ENCODE data around the gene WDR1. TPM values are rescaled to one million over a fixed set of nuclear protein-coding genes. Genes with fewer than 3 reads are reported as not detected.

WDR1 gene
- total and polyA plus RNA-seq, 10 of the 15 experiments (the other 5 are each of a cell fraction or from before 2014, with no cell fraction given): 28.5 to 397 (median 290) TPM

DNA sequence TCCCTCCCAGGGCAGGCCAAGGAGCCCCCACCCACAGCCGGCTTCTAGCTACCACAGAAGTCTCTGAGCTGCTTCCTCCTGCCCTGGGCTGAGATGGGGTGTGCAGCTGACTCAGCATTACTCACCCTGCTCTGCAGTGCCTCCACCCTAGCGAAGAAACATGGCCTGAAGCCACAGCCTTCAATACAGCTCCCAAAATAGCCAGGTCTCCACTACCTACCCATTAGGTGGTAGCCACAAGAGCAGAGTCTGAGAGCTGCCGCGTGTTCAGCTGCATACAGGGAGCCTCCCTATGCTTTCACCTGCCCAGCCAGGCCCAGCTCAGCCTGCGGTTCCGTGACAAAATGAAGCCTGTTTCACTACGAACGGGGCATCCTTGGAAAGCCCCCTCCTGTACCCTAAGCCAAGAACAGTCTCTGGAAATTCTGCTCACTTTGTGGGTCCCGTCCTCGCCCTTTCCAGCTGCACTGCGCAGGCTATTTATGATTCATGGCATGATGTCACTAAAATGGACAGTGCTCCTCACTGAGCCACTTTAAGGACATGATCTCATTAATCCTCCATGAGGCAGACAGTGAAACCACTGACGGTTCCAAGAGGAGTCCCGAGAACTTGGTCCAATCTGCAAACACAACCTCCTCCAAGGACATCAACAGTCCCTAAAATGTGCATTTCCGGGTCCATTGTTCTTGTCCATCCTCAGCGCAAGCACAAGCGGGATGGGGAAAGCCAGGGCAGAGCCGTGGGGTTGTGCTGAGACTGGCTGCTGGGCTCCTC, 20.2 kb downstream of the WDR1 start (continued):
- TF ChIP-seq NFIC (IDR thresholded peaks at IDR 0.05; ENCODE audit: low read depth, low read length) (peak; percentile 73; the same call in 1 of the 2 replicates), POLR2AphosphoS5 (IDR thresholded peaks at IDR 0.05; ENCODE audit: low read length) (peak; percentile 46; the same call in 1 of the 2 replicates), MEF2B (IDR thresholded peaks at IDR 0.05; ENCODE audit: partially characterized antibody, poor library complexity, severe bottlenecking) (peak; percentile 50), WRNIP1 (IDR thresholded peaks at IDR 0.05; ENCODE audit: borderline replicate concordance, low read depth, low read length) (no peak), JUNB (IDR thresholded peaks at IDR 0.05) (peak; percentile 65), ZNF217 (IDR thresholded peaks at IDR 0.05) (no peak), CREM (IDR thresholded peaks at IDR 0.05; ENCODE audit: low read depth) (peak; percentile 61; the same call in 1 of the 2 replicates), SMAD5 (IDR thresholded peaks at IDR 0.05; ENCODE audit: low read depth) (0 out of 2 replicates have a peak, but pooled peaks have one; percentile 60), CBX5 (IDR thresholded peaks at IDR 0.05; ENCODE audit: low read depth) (no peak), RUNX3 (IDR thresholded peaks at IDR 0.05; ENCODE audit: low read length) (peak; percentile 76), BMI1 (IDR thresholded peaks at IDR 0.05; ENCODE audit: borderline replicate concordance) (no peak), IKZF2 (IDR thresholded peaks at IDR 0.05) (peak in 1 of 2 experiments; percentile 50; a peak in 2 of 4 replicates), FOXM1 (IDR thresholded peaks at IDR 0.05; ENCODE audit: low read depth, low read length) (peak; percentile 32; the same call in 1 of the 2 replicates), IKZF1 (conservative IDR thresholded peaks at IDR 0.05) (peak; percentile 26; the same call in 1 of the 2 replicates), ETV6 (conservative IDR thresholded peaks at IDR 0.05 in 1 of 2, IDR thresholded peaks at IDR 0.05 in 1 of 2; ENCODE audit: borderline replicate concordance in 1 of 2, low read depth in 1 of 2) (no peak), CREB1 (IDR thresholded peaks at IDR 0.05; ENCODE audit: low read depth) (peak; percentile 68), EED (IDR thresholded peaks at IDR 0.05; ENCODE audit: low read depth) (peak; percentile 78; the same call in 1 of the 2 replicates)
- TF ChIP-seq, protein P1, sequence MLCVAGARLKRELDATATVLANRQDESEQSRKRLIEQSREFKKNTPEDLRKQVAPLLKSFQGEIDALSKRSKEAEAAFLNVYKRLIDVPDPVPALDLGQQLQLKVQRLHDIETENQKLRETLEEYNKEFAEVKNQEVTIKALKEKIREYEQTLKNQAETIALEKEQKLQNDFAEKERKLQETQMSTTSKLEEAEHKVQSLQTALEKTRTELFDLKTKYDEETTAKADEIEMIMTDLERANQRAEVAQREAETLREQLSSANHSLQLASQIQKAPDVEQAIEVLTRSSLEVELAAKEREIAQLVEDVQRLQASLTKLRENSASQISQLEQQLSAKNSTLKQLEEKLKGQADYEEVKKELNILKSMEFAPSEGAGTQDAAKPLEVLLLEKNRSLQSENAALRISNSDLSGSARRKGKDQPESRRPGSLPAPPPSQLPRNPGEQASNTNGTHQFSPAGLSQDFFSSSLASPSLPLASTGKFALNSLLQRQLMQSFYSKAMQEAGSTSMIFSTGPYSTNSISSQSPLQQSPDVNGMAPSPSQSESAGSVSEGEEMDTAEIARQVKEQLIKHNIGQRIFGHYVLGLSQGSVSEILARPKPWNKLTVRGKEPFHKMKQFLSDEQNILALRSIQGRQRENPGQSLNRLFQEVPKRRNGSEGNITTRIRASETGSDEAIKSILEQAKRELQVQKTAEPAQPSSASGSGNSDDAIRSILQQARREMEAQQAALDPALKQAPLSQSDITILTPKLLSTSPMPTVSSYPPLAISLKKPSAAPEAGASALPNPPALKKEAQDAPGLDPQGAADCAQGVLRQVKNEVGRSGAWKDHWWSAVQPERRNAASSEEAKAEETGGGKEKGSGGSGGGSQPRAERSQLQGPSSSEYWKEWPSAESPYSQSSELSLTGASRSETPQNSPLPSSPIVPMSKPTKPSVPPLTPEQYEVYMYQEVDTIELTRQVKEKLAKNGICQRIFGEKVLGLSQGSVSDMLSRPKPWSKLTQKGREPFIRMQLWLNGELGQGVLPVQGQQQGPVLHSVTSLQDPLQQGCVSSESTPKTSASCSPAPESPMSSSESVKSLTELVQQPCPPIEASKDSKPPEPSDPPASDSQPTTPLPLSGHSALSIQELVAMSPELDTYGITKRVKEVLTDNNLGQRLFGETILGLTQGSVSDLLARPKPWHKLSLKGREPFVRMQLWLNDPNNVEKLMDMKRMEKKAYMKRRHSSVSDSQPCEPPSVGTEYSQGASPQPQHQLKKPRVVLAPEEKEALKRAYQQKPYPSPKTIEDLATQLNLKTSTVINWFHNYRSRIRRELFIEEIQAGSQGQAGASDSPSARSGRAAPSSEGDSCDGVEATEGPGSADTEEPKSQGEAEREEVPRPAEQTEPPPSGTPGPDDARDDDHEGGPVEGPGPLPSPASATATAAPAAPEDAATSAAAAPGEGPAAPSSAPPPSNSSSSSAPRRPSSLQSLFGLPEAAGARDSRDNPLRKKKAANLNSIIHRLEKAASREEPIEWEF (IDR thresholded peaks at IDR 0.05; ENCODE audit: insufficient replicate concordance, low read depth, low read length): no peak
- TF ChIP-seq, protein P2, sequence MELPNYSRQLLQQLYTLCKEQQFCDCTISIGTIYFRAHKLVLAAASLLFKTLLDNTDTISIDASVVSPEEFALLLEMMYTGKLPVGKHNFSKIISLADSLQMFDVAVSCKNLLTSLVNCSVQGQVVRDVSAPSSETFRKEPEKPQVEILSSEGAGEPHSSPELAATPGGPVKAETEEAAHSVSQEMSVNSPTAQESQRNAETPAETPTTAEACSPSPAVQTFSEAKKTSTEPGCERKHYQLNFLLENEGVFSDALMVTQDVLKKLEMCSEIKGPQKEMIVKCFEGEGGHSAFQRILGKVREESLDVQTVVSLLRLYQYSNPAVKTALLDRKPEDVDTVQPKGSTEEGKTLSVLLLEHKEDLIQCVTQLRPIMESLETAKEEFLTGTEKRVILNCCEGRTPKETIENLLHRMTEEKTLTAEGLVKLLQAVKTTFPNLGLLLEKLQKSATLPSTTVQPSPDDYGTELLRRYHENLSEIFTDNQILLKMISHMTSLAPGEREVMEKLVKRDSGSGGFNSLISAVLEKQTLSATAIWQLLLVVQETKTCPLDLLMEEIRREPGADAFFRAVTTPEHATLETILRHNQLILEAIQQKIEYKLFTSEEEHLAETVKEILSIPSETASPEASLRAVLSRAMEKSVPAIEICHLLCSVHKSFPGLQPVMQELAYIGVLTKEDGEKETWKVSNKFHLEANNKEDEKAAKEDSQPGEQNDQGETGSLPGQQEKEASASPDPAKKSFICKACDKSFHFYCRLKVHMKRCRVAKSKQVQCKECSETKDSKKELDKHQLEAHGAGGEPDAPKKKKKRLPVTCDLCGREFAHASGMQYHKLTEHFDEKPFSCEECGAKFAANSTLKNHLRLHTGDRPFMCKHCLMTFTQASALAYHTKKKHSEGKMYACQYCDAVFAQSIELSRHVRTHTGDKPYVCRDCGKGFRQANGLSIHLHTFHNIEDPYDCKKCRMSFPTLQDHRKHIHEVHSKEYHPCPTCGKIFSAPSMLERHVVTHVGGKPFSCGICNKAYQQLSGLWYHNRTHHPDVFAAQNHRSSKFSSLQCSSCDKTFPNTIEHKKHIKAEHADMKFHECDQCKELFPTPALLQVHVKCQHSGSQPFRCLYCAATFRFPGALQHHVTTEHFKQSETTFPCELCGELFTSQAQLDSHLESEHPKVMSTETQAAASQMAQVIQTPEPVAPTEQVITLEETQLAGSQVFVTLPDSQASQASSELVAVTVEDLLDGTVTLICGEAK (IDR thresholded peaks at IDR 0.05; ENCODE audit: borderline replicate concordance): no peak
- TF ChIP-seq, protein P3, sequence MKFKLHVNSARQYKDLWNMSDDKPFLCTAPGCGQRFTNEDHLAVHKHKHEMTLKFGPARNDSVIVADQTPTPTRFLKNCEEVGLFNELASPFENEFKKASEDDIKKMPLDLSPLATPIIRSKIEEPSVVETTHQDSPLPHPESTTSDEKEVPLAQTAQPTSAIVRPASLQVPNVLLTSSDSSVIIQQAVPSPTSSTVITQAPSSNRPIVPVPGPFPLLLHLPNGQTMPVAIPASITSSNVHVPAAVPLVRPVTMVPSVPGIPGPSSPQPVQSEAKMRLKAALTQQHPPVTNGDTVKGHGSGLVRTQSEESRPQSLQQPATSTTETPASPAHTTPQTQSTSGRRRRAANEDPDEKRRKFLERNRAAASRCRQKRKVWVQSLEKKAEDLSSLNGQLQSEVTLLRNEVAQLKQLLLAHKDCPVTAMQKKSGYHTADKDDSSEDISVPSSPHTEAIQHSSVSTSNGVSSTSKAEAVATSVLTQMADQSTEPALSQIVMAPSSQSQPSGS (IDR thresholded peaks at IDR 0.05; ENCODE audit: low read length): peak; percentile 90

Measured in GM12878 (cell line).